Lung (tissue), 12 donors: ENCODE measurements around the gene EIF5A. TPM values are rescaled to one million over a fixed set of nuclear protein-coding genes. Genes with fewer than 3 reads are reported as not detected.

Experiments used
- ATAC-seq: fragments of 200-7000 bp; cut with Tn5 transposase; one replicate; pipeline ENCODE4 v1.9.1; 2020; ENCODE audit warnings: moderate number of reproducible peaks; ENCODE audit not compliant: insufficient read depth, low FRiP score
- DNase-seq, 3 donors: peaks; one replicate each; pipeline ENCODE4 v3.0.0-alpha.2; 2013 to 2017
- H3K27ac ChIP-seq, 2 donors: one replicate each; pipeline ENCODE4 v1.5.1; 2013; ENCODE audit warnings: mild to moderate bottlenecking in 2 of 2, moderate library complexity in 2 of 2, control low read depth in 1 of 2, inconsistent platforms in 1 of 2, low read depth in 1 of 2, low read length in 1 of 2
- H3K27me3 ChIP-seq, 3 donors: one replicate each; pipeline ENCODE4 v1.5.1; 2013; ENCODE audit warnings: low read length in 2 of 3; ENCODE audit not compliant: control insufficient read depth in 3 of 3, insufficient read depth in 3 of 3
- H3K36me3 ChIP-seq, 4 donors: one replicate each; pipeline ENCODE4 v1.5.1; 2013; ENCODE audit warnings: low read length in 4 of 4, mild to moderate bottlenecking in 1 of 4, moderate library complexity in 1 of 4; ENCODE audit not compliant: control insufficient read depth in 4 of 4, insufficient read depth in 4 of 4
- H3K4me1 ChIP-seq, 5 donors: one replicate each; pipeline ENCODE4 v1.5.1; 2013; ENCODE audit warnings: low read length in 5 of 5, mild to moderate bottlenecking in 2 of 5, moderate library complexity in 1 of 5; ENCODE audit not compliant: control insufficient read depth in 5 of 5, insufficient read depth in 5 of 5
- H3K4me3 ChIP-seq: one replicate; pipeline ENCODE4 v1.5.1; 2013; ENCODE audit warnings: mild to moderate bottlenecking, control low read depth, moderate library complexity
- H3K9ac ChIP-seq, 2 donors: one replicate each; pipeline ENCODE4 v1.5.1; 2013; ENCODE audit warnings: low read length in 2 of 2, control low read depth in 1 of 2; ENCODE audit not compliant: insufficient read depth in 1 of 2
- H3K9me3 ChIP-seq, 4 donors: one replicate each; pipeline ENCODE4 v1.5.1; 2013; ENCODE audit warnings: low read length in 3 of 4, mild to moderate bottlenecking in 1 of 4, moderate library complexity in 1 of 4; ENCODE audit not compliant: control insufficient read depth in 4 of 4, insufficient read depth in 3 of 4
- WGBS, 2 donors: extraction: QIAGEN DNeasy Blood & Tissue Kit; methylation state at CpG; one replicate each; pipeline ENCODE4 v1.1.7; 2013; 5-methylcytosine and 5-hydroxymethylcytosine counted together
- polyA plus RNA-seq, 2 donors: library from polyadenylated mRNA; stranded (reverse); fragments of 200-250 nt; gene quantifications; one replicate each; pipeline ENCODE4 v1.2.1, GENCODE V29; 2013
- total RNA-seq, 2 donors: library from RNA; depleted of rRNA in 1 of 2; stranded (reverse); fragments of >200 nt in 1 of 2; gene quantifications; one replicate each; pipeline ENCODE4 v1.2.1, GENCODE V29; 2014 to 2021
- TF ChIP-seq, protein P1 (sequence below): IDR thresholded peaks from 2 replicates; pipeline ENCODE4 v1.5.1; 2012; ENCODE audit warnings: mild to moderate bottlenecking; ENCODE audit errors: control extremely low read depth, extremely low read depth
- donor health status: control.
- donor health status: control.
- donor health status: Bipolar disorder and iron deficiency.
- donor health status: healthy.
- donor health status: DM: yes; HTN: yes; CAD: no.

EIF5A gene
- total and polyA plus RNA-seq, 4 donors = 104 to 607 (median 556) TPM

DNA sequence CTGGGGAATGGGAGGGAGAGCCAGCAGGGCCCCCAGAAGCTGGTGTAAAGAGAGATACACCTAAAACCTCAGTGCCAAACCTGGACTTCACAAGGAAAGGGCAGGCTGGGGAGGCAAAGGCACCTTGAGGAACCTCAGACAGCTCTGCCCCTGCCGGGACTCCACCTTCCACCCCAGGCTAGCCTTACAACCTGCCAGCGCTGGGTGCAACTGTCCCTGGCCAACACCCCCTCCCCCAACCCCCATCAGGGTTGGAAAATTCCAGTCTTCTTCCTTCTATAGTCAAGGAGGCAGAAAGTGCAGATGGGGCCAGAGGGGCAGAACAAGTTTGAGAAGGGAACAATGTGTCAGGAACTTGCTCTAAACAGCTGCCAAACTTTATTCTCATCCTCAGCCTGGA lies 15.2 kb upstream of the EIF5A start:
- TF ChIP-seq, protein P1, sequence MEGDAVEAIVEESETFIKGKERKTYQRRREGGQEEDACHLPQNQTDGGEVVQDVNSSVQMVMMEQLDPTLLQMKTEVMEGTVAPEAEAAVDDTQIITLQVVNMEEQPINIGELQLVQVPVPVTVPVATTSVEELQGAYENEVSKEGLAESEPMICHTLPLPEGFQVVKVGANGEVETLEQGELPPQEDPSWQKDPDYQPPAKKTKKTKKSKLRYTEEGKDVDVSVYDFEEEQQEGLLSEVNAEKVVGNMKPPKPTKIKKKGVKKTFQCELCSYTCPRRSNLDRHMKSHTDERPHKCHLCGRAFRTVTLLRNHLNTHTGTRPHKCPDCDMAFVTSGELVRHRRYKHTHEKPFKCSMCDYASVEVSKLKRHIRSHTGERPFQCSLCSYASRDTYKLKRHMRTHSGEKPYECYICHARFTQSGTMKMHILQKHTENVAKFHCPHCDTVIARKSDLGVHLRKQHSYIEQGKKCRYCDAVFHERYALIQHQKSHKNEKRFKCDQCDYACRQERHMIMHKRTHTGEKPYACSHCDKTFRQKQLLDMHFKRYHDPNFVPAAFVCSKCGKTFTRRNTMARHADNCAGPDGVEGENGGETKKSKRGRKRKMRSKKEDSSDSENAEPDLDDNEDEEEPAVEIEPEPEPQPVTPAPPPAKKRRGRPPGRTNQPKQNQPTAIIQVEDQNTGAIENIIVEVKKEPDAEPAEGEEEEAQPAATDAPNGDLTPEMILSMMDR = no peak
- Histone ChIP-seq H3K36me3 (no peaks in the 10 kb centered on the region), H3K4me1 (peaks cover 2 to 14% (median 11%) of the 10 kb centered on the region in 5 donors), H3K9ac (no peak overlapping the region), H3K27ac (no peak overlapping the region), H3K9me3 (no peaks in the 10 kb centered on the region), H3K27me3 (peaks cover 0 to 37% (median 24%) of the 10 kb centered on the region in 3 donors), H3K4me3 (no peak overlapping the region)
- WGBS, 2 donors = 73 to 78% methylated on average over 2 of the region's 2 CpGs
- ATAC-seq = no peak
- DNase-seq = no peak

GRCh38 chr17:7292729-7293128 lies 14.7 kb upstream of the EIF5A start:
- H3K27ac ChIP-seq = no peak overlapping the region
- no peak for ATAC-seq
- no peak overlapping the region for H3K9ac ChIP-seq
- H3K4me3 ChIP-seq = no peak overlapping the region
- TF ChIP-seq, protein P1 = no peak
- WGBS, 2 donors = 39 to 43% methylated on average over 6 of the region's 6 CpGs
- H3K4me1 ChIP-seq = peaks cover 2 to 14% (median 11%) of the 10 kb centered on the region in 5 donors
- peak in 1 of 3 donors; percentile 50 for DNase-seq
- no peaks in the 10 kb centered on the region for H3K9me3 ChIP-seq
- peaks cover 0 to 37% (median 24%) of the 10 kb centered on the region in 3 donors for H3K27me3 ChIP-seq
- no peaks in the 10 kb centered on the region for H3K36me3 ChIP-seq

DNA sequence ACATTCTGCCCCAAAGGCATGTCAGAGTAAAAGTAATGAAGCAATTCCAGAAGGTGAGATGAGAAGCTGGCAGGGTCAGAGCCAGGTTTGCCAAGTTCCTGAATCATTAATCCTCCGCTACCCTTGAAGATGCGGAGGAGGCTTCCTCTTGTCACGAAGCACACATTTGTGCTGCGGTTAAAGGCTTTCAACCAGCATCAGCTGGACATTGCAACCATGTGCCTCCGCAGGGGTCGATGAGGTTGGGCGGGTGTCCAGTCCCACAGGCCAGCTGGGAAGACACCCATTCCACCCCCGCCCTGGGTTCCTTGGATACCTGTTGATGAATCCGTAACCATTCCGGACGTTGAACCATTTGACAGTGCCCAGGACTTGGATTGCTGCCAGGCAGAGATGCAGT lies 14.3 kb upstream of the EIF5A start:
- H3K9me3 ChIP-seq = no peaks in the 10 kb centered on the region
- ATAC-seq (no peak), DNase-seq (no peak)
- TF ChIP-seq, protein P1 = no peak
- H3K4me1 ChIP-seq = peaks cover 2 to 14% (median 11%) of the 10 kb centered on the region in 5 donors
- H3K27ac ChIP-seq = no peak overlapping the region
- H3K36me3 ChIP-seq = no peaks in the 10 kb centered on the region
- H3K4me3 ChIP-seq = no peak overlapping the region
- no peak overlapping the region for H3K9ac ChIP-seq
- WGBS, 2 donors = 85% methylated on average over 11 of the region's 11 CpGs
- peaks cover 0 to 37% (median 24%) of the 10 kb centered on the region in 3 donors for H3K27me3 ChIP-seq
